Measurements from ENCODE around the gene UNC45B. TPM values are rescaled to one million over a fixed set of nuclear protein-coding genes. Genes with fewer than 3 reads are reported as not detected.

UNC45B gene
- total and polyA plus RNA-seq, 2 of the 13 experiments (the other 11 are each of a cell fraction or from before 2014, with no cell fraction given), result 0.01 TPM; not detected in 1

DNA sequence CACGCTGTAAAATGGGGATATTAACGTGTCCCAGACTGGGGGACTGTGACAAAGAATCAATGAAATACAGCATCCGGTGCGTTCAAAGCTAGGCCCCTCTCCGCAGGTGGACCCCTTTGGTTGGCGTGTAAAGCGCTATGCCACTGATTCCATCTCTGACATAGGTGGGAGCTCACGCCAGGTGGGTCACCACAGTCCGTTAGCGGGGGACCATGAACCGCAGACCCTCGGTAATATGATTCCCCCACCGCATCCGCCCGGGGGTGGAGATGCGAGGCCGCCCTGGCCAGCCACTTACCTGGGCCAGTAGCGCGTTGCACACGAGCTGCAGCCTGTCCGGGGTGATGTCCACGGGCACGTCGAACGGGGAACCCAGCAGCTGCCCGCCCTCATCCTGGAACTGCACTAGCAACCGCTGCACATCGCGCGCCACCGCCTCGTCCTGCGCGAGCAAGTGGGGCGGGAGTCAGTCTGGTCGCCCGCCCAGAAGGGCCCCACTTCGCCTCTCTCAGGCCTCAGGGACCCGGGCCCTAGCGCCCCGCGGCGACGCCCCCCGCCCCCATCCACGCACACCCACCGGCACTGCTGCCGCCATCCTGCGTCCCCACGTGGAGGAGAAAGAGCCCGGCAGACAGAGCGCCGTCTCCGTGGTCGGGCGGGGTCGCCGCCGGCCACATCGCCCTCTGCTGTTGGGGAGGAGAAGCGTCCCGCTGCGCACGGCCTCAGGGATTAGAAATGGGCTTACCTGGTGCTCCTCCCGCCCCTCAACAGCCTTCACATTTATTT is 5.7 kb upstream of the UNC45B start, which contains the start of gene NLE1 (continued):
- TF ChIP-seq ZNF143 (CRISPR knock-in tag; IDR thresholded peaks at IDR 0.05), result no peak
- TF ChIP-seq ZFP82 (CRISPR knock-in tag; IDR thresholded peaks at IDR 0.05; ENCODE audit: borderline replicate concordance), result no peak
- no peak for TF ChIP-seq FOXP1 (IDR thresholded peaks at IDR 0.05)
- peak; percentile 28; the same call in 1 of the 2 replicates for TF ChIP-seq FOXP1 (CRISPR knock-in tag; IDR thresholded peaks at IDR 0.05)
- TF ChIP-seq ZNF564 (CRISPR knock-in tag; IDR thresholded peaks at IDR 0.05), result peak; percentile 68; the same call in 1 of the 2 replicates
- TF ChIP-seq SAFB2 (CRISPR knock-in tag; IDR thresholded peaks at IDR 0.05; ENCODE audit: borderline replicate concordance, low read depth), result peak; percentile 78; the same call in 1 of the 2 replicates
- peak; percentile 76; the same call in 1 of the 2 replicates for TF ChIP-seq NKX3-1 (CRISPR knock-in tag; IDR thresholded peaks at IDR 0.05)
- peak; percentile 35; the same call in 1 of the 2 replicates for TF ChIP-seq ZBTB8A (CRISPR knock-in tag; IDR thresholded peaks at IDR 0.05; ENCODE audit: borderline replicate concordance, low read depth)
- no peak for TF ChIP-seq NPAS2 (CRISPR knock-in tag; IDR thresholded peaks at IDR 0.05; ENCODE audit: borderline replicate concordance)
- TF ChIP-seq SYNCRIP (IDR thresholded peaks at IDR 0.05; ENCODE audit: insufficient read depth, low read depth, low read length), result no peak
- peak; percentile 79; the same call in 1 of the 2 replicates for TF ChIP-seq ZNF674 (CRISPR knock-in tag; IDR thresholded peaks at IDR 0.05; ENCODE audit: low read depth)
- no peak for TF ChIP-seq GTF2F1 (IDR thresholded peaks at IDR 0.05; ENCODE audit: low read length)
- TF ChIP-seq, protein P1, sequence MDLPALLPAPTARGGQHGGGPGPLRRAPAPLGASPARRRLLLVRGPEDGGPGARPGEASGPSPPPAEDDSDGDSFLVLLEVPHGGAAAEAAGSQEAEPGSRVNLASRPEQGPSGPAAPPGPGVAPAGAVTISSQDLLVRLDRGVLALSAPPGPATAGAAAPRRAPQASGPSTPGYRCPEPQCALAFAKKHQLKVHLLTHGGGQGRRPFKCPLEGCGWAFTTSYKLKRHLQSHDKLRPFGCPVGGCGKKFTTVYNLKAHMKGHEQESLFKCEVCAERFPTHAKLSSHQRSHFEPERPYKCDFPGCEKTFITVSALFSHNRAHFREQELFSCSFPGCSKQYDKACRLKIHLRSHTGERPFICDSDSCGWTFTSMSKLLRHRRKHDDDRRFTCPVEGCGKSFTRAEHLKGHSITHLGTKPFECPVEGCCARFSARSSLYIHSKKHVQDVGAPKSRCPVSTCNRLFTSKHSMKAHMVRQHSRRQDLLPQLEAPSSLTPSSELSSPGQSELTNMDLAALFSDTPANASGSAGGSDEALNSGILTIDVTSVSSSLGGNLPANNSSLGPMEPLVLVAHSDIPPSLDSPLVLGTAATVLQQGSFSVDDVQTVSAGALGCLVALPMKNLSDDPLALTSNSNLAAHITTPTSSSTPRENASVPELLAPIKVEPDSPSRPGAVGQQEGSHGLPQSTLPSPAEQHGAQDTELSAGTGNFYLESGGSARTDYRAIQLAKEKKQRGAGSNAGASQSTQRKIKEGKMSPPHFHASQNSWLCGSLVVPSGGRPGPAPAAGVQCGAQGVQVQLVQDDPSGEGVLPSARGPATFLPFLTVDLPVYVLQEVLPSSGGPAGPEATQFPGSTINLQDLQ (CRISPR knock-in tag; IDR thresholded peaks at IDR 0.05), result peak; percentile 45; the same call in 1 of the 2 replicates
- no peak for TF ChIP-seq AGO1 (IDR thresholded peaks at IDR 0.05; ENCODE audit: low read depth, low read length, poor library complexity, severe bottlenecking)
- TF ChIP-seq, protein P2, sequence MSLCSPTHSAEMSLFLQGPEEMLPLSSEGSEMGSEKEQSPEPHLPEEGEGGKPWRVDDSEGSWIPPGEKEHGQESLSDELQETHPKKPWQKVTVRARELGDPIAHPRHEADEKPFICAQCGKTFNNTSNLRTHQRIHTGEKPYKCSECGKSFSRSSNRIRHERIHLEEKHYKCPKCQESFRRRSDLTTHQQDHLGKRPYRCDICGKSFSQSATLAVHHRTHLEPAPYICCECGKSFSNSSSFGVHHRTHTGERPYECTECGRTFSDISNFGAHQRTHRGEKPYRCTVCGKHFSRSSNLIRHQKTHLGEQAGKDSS (CRISPR knock-in tag; IDR thresholded peaks at IDR 0.05; ENCODE audit: borderline replicate concordance, low read depth), result peak; percentile 72
- TF ChIP-seq ZNF879 (CRISPR knock-in tag; IDR thresholded peaks at IDR 0.05), result peak; percentile 59; the same call in 1 of the 2 replicates
- TF ChIP-seq NONO (IDR thresholded peaks at IDR 0.05), result no peak
- TF ChIP-seq NONO (CRISPR knock-in tag; conservative IDR thresholded peaks at IDR 0.05), result peak; percentile 91
- TF ChIP-seq, protein P3, sequence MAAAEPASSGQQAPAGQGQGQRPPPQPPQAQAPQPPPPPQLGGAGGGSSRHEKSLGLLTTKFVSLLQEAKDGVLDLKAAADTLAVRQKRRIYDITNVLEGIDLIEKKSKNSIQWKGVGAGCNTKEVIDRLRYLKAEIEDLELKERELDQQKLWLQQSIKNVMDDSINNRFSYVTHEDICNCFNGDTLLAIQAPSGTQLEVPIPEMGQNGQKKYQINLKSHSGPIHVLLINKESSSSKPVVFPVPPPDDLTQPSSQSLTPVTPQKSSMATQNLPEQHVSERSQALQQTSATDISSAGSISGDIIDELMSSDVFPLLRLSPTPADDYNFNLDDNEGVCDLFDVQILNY (CRISPR knock-in tag; conservative IDR thresholded peaks at IDR 0.05), result 0 out of 2 replicates have a peak, but pooled peaks have one; percentile 52
- 0 out of 2 replicates have a peak, but pooled peaks have one; percentile 65 for TF ChIP-seq ZSCAN22 (CRISPR knock-in tag; IDR thresholded peaks at IDR 0.05)
- TF ChIP-seq NR2C2 (CRISPR knock-in tag; IDR thresholded peaks at IDR 0.05; ENCODE audit: borderline replicate concordance), result peak; percentile 79; the same call in 1 of the 2 replicates
- peak; percentile 85; the same call in 1 of the 2 replicates for TF ChIP-seq ZNF34 (CRISPR knock-in tag; IDR thresholded peaks at IDR 0.05; ENCODE audit: borderline replicate concordance)
- TF ChIP-seq ZNF614 (CRISPR knock-in tag; IDR thresholded peaks at IDR 0.05; ENCODE audit: borderline replicate concordance), result 0 out of 2 replicates have a peak, but pooled peaks have one; percentile 46
- TF ChIP-seq DPF2 (CRISPR knock-in tag; IDR thresholded peaks at IDR 0.05; ENCODE audit: borderline replicate concordance, low read depth), result no peak
- TF ChIP-seq TEAD2 (CRISPR knock-in tag; IDR thresholded peaks at IDR 0.05), result no peak
- peak; percentile 17; the same call in 1 of the 2 replicates for TF ChIP-seq ZNF552 (CRISPR knock-in tag; IDR thresholded peaks at IDR 0.05; ENCODE audit: borderline replicate concordance)
